GM23338 (cell line): Measurements from ENCODE around the gene EDN1. TPM values are rescaled to one million over a fixed set of nuclear protein-coding genes. Genes with fewer than 3 reads are reported as not detected.

Experiments used
- ATAC-seq: fragments of 200-7000 bp; cut with Tn5 transposase; 3 replicates; pipeline ENCODE4 v1.9.1; 2020
- DNase-seq: peaks from one replicate; pipeline ENCODE4 v3.0.0-alpha.2; 2015; ENCODE audit warnings: low spot score
- H2AFZ ChIP-seq: fragments of 200-600 bp; sonication (generic); 2 replicates; pipeline ENCODE4 v1.8.0; 2016; ENCODE audit warnings: antibody characterized with exemption, mild to moderate bottlenecking, moderate library complexity
- H3F3A ChIP-seq: fragments of 200-600 bp; sonication (generic); replicated peaks from 2 replicates; pipeline ENCODE4 v1.8.0; 2017; ENCODE audit warnings: antibody characterized with exemption, mixed run types, low read depth
- H3K27ac ChIP-seq: fragments of 200-600 bp; sonication (generic); 2 replicates; pipeline ENCODE4 v1.6.1; 2016; ENCODE audit warnings: low read depth
- H3K27me3 ChIP-seq: fragments of 200-600 bp; sonication (generic); 2 replicates; pipeline ENCODE4 v1.8.0; 2016; ENCODE audit warnings: mild to moderate bottlenecking, mixed run types, moderate library complexity; ENCODE audit not compliant: insufficient read depth
- H3K36me3 ChIP-seq: fragments of 200-600 bp; sonication (generic); 2 replicates; pipeline ENCODE4 v1.8.0; 2016; ENCODE audit warnings: mild to moderate bottlenecking; ENCODE audit not compliant: insufficient read depth
- H3K4me1 ChIP-seq: fragments of 200-600 bp; sonication (generic); 2 replicates; pipeline ENCODE4 v1.8.0; 2016; ENCODE audit warnings: mild to moderate bottlenecking, moderate library complexity; ENCODE audit not compliant: insufficient read depth
- H3K4me2 ChIP-seq: fragments of 200-600 bp; sonication (generic); 2 replicates; pipeline ENCODE4 v1.7.1; 2017; ENCODE audit warnings: mixed run types
- H3K4me3 ChIP-seq: fragments of 200-600 bp; sonication (generic); 2 replicates; pipeline ENCODE4 v1.6.1; 2016; ENCODE audit warnings: mixed run types
- H3K79me2 ChIP-seq: fragments of 200-600 bp; sonication (generic); replicated peaks from 2 replicates; pipeline ENCODE4 v1.8.0; 2017; ENCODE audit warnings: mild to moderate bottlenecking; ENCODE audit not compliant: insufficient read depth
- H3K9me2 ChIP-seq: fragments of 200-600 bp; sonication (generic); 2 replicates; pipeline ENCODE4 v1.8.0; 2017; ENCODE audit not compliant: insufficient read depth
- H4K20me1 ChIP-seq: fragments of 200-600 bp; sonication (generic); replicated peaks from 2 replicates; pipeline ENCODE4 v1.8.0; 2017; ENCODE audit warnings: mild to moderate bottlenecking; ENCODE audit not compliant: insufficient read depth
- H3K27ac Mint-ChIP-seq: 2 replicates; pipeline ENCODE4 v1.8.0; 2020; ENCODE audit warnings: inconsistent platforms, mild to moderate bottlenecking, moderate library complexity, mixed read lengths
- H3K27me3 Mint-ChIP-seq: 3 replicates; pipeline ENCODE4 v1.8.0; 2022; ENCODE audit warnings: low read depth, mild to moderate bottlenecking, moderate library complexity, mixed read lengths, inconsistent platforms; ENCODE audit not compliant: insufficient read depth, poor library complexity
- H3K36me3 Mint-ChIP-seq: 3 replicates; pipeline ENCODE4 v1.8.0; 2021; ENCODE audit warnings: low read depth, mild to moderate bottlenecking, inconsistent platforms, moderate library complexity, mixed read lengths
- H3K4me1 Mint-ChIP-seq: 3 replicates; pipeline ENCODE4 v1.8.0; 2020; ENCODE audit warnings: mild to moderate bottlenecking, inconsistent platforms, mixed read lengths
- H3K4me3 Mint-ChIP-seq: 3 replicates; pipeline ENCODE4 v1.8.0; 2021; ENCODE audit warnings: moderate library complexity, mild to moderate bottlenecking, inconsistent platforms, mixed read lengths
- H3K9me3 Mint-ChIP-seq: 3 replicates; pipeline ENCODE4 v1.8.0; 2020; ENCODE audit warnings: moderate library complexity, mild to moderate bottlenecking, inconsistent platforms, mixed read lengths
- CTCF ChIP-seq, 2 experiments: fragments of 200-600 bp in 1 of 2; sonication (generic) in 1 of 2; conservative IDR thresholded peaks; 2 replicates each; pipeline versions ENCODE4 v1.5.1 to v1.6.1; 2016 to 2017; ENCODE audit warnings: antibody characterized with exemption in 2 of 2, low read depth in 2 of 2, mild to moderate bottlenecking in 2 of 2, moderate library complexity in 1 of 2
- ETS1 ChIP-seq: IDR thresholded peaks from 2 replicates; pipeline ENCODE4 v1.6.1; 2016; ENCODE audit warnings: antibody characterized with exemption
- EZH2 ChIP-seq: fragments of 200-600 bp; sonication (generic); IDR thresholded peaks from one replicate; pipeline ENCODE4 v1.8.0; 2017; ENCODE audit warnings: antibody characterized with exemption, mild to moderate bottlenecking, low read depth; ENCODE audit not compliant: unreplicated experiment
- EZH2phosphoT487 ChIP-seq: fragments of 200-600 bp; sonication (generic); IDR thresholded peaks from one replicate; pipeline ENCODE4 v1.8.1; 2018; ENCODE audit warnings: antibody characterized with exemption; ENCODE audit not compliant: unreplicated experiment
- NANOG ChIP-seq: IDR thresholded peaks from 2 replicates; pipeline ENCODE4 v1.6.1; 2016; ENCODE audit warnings: antibody characterized with exemption, borderline replicate concordance
- POLR2AphosphoS5 ChIP-seq: IDR thresholded peaks from 2 replicates; pipeline ENCODE4 v1.6.1; 2016; ENCODE audit warnings: antibody characterized with exemption, low read depth
- STAT1 ChIP-seq: IDR thresholded peaks from one replicate; pipeline ENCODE4 v1.6.1; 2016; ENCODE audit warnings: antibody characterized with exemption; ENCODE audit not compliant: unreplicated experiment
- ZNF462 ChIP-seq: fragments of 250-450 bp; sonication (Bioruptor Pico); IDR thresholded peaks from 2 replicates; pipeline ENCODE4 v1.5.0; 2020; ENCODE audit warnings: mild to moderate bottlenecking, moderate library complexity
- polyA plus RNA-seq: library from polyadenylated mRNA; unstranded; fragments of >200 nt; fragmentation: Nextera tagmentation; extraction: Ambion mirVana; gene quantifications from 2 replicates; pipeline ENCODE4 v1.2.1, GENCODE V29; 2016
- total RNA-seq: library from RNA; depleted of rRNA; stranded (reverse); fragments of >200 nt; shearing (Covaris generic); gene quantifications from 2 replicates; pipeline ENCODE4 v1.2.3, GENCODE V29; 2014

EDN1 gene
- total and polyA plus RNA-seq, 2 experiments from 2014 or later: 0.80 to 1.2 TPM

- no peak for ATAC-seq
- no peak for TF ChIP-seq ZNF462 (CRISPR knock-in tag)
- TF ChIP-seq NANOG: no peak
- no peak overlapping the region for H3K4me3 Mint-ChIP-seq
- H3K27me3 Mint-ChIP-seq: no peaks in the 10 kb centered on the region
- Histone ChIP-seq H3K79me2 (no peaks in the 10 kb centered on the region), H4K20me1 (no peaks in the 10 kb centered on the region), H3K4me2 (no peak overlapping the region), H3K4me3 (no peak overlapping the region), H3K36me3 (no peaks in the 10 kb centered on the region), H3F3A (no peaks in the 10 kb centered on the region), H3K4me1 (peaks cover 10% of the 10 kb centered on the region; the same call in 1 of the 2 replicates), H3K27me3 (no peaks in the 10 kb centered on the region), H2AFZ (no peak overlapping the region), H3K9me2 (no peaks in the 10 kb centered on the region), H3K27ac (no peak overlapping the region)
- no peaks in the 10 kb centered on the region for H3K36me3 Mint-ChIP-seq
- no peak overlapping the region for H3K27ac Mint-ChIP-seq
- H3K4me1 Mint-ChIP-seq: peaks cover 16% of the 10 kb centered on the region
- DNase-seq: no peak
- no peaks in the 10 kb centered on the region for H3K9me3 Mint-ChIP-seq
Observed at GRCh38 chr6:12241493-12242175, 48.5 kb upstream of the EDN1 start.

- no peaks in the 10 kb centered on the region for H4K20me1 ChIP-seq
- DNase-seq (no peak), ATAC-seq (no peak)
- Mint-ChIP-seq H3K9me3 (no peaks in the 10 kb centered on the region), H3K36me3 (no peaks in the 10 kb centered on the region), H3K4me3 (no peak overlapping the region), H3K27ac (no peak overlapping the region), H3K27me3 (no peaks in the 10 kb centered on the region), H3K4me1 (peaks cover 16% of the 10 kb centered on the region)
- no peak overlapping the region for H3K4me2 ChIP-seq
- no peaks in the 10 kb centered on the region for H3K27me3 ChIP-seq
- H2AFZ ChIP-seq: no peak overlapping the region
- no peaks in the 10 kb centered on the region for H3F3A ChIP-seq
- H3K79me2 ChIP-seq: no peaks in the 10 kb centered on the region
- H3K27ac ChIP-seq: no peak overlapping the region
- H3K4me3 ChIP-seq: no peak overlapping the region
- no peaks in the 10 kb centered on the region for H3K36me3 ChIP-seq
- peaks cover 10% of the 10 kb centered on the region; the same call in 1 of the 2 replicates for H3K4me1 ChIP-seq
- no peaks in the 10 kb centered on the region for H3K9me2 ChIP-seq
- no peak for TF ChIP-seq ETS1
- TF ChIP-seq CTCF (conservative IDR thresholded peaks at IDR 0.05; ENCODE audit: low read depth in 2 of 2): no peak
- TF ChIP-seq EZH2phosphoT487: no peak
- no peak for TF ChIP-seq STAT1
- TF ChIP-seq EZH2: no peak
- TF ChIP-seq POLR2AphosphoS5: no peak
Observed at GRCh38 chr6:12243169-12243568, 47.0 kb upstream of the EDN1 start.
